H1 (cell line): ENCODE measurements around the gene ZNF524. TPM values are rescaled to one million over a fixed set of nuclear protein-coding genes. Genes with fewer than 3 reads are reported as not detected.

Experiments used
- KDM1A ChIP-seq: fragments of 200-600, 300-600 bp; sonication (generic); IDR thresholded peaks from 2 replicates; pipeline ENCODE4 v1.7.1; 2016; ENCODE audit warnings: mild to moderate bottlenecking, low read length, borderline replicate concordance
- POLR2AphosphoS5 ChIP-seq: IDR thresholded peaks from 2 replicates; pipeline ENCODE4 v1.6.1; 2011; ENCODE audit warnings: low read depth, low read length
- POU5F1 ChIP-seq: IDR thresholded peaks from 2 replicates; pipeline ENCODE4 v1.6.1; 2011; ENCODE audit warnings: low read depth, mild to moderate bottlenecking, low read length, moderate library complexity
- SUZ12 ChIP-seq: fragments of 200-600 bp; sonication (generic); IDR thresholded peaks from 2 replicates; pipeline ENCODE4 v1.6.1; 2012; ENCODE audit warnings: mild to moderate bottlenecking, inconsistent platforms, low read length, moderate library complexity, mixed read lengths
- TCF12 ChIP-seq: IDR thresholded peaks from 2 replicates; pipeline ENCODE4 v1.6.1; 2011; ENCODE audit warnings: low read depth, mild to moderate bottlenecking, low read length
- polyA plus RNA-seq, 7 experiments: library from polyadenylated mRNA; depleted of rRNA in 3 of 7; stranded (reverse) in 5 of 7; unstranded in 2 of 7; fragments of >200 nt in 5 of 7; fragments of 200-250 nt in 2 of 7; gene quantifications; 1 replicate in 5 of 7; 2 replicates in 1 of 7; 4 replicates in 1 of 7; pipeline versions ENCODE4 v1.2.1 to v1.2.3, GENCODE V29; 2011 to 2013; ENCODE audit warnings: missing spikeins in 2 of 7, mixed read lengths in 2 of 7
- total RNA-seq: library from RNA; stranded (reverse); fragmentation: NEBNext Ultra II Directional; extraction: Animal tissue kit (Norgen Biotek cat#: 25700); gene quantifications from 2 replicates; pipeline ENCODE4 v1.2.1, GENCODE V29; 2021
- TF ChIP-seq, protein P1 (sequence below): fragments of 300-600 bp; sonication (generic); IDR thresholded peaks from 2 replicates; pipeline ENCODE4 v1.7.1; 2012; ENCODE audit warnings: low read length, moderate library complexity, mild to moderate bottlenecking, inconsistent platforms; ENCODE audit not compliant: insufficient replicate concordance

ZNF524 gene
- total and polyA plus RNA-seq, 2 of the 8 experiments (the other 6 are each of a cell fraction or from before 2014, with no cell fraction given): 4.4 to 4.7 TPM

DNA sequence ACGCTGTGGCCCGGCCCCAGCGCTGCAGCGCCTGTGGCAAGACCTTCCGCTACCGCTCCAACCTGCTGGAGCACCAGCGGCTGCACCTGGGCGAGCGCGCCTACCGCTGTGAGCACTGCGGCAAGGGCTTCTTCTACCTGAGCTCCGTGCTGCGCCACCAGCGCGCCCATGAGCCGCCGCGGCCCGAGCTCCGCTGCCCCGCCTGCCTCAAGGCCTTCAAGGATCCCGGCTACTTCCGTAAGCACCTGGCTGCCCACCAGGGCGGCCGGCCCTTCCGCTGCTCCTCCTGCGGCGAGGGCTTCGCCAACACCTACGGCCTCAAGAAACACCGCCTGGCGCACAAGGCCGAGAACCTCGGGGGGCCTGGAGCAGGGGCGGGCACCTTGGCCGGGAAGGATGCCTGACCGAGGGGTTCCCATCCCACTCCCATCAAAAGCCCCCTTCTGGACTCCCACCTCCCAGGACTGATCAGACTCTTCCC, 16.3 kb downstream of the ZNF524 start (continued):
- TF ChIP-seq, protein P1, sequence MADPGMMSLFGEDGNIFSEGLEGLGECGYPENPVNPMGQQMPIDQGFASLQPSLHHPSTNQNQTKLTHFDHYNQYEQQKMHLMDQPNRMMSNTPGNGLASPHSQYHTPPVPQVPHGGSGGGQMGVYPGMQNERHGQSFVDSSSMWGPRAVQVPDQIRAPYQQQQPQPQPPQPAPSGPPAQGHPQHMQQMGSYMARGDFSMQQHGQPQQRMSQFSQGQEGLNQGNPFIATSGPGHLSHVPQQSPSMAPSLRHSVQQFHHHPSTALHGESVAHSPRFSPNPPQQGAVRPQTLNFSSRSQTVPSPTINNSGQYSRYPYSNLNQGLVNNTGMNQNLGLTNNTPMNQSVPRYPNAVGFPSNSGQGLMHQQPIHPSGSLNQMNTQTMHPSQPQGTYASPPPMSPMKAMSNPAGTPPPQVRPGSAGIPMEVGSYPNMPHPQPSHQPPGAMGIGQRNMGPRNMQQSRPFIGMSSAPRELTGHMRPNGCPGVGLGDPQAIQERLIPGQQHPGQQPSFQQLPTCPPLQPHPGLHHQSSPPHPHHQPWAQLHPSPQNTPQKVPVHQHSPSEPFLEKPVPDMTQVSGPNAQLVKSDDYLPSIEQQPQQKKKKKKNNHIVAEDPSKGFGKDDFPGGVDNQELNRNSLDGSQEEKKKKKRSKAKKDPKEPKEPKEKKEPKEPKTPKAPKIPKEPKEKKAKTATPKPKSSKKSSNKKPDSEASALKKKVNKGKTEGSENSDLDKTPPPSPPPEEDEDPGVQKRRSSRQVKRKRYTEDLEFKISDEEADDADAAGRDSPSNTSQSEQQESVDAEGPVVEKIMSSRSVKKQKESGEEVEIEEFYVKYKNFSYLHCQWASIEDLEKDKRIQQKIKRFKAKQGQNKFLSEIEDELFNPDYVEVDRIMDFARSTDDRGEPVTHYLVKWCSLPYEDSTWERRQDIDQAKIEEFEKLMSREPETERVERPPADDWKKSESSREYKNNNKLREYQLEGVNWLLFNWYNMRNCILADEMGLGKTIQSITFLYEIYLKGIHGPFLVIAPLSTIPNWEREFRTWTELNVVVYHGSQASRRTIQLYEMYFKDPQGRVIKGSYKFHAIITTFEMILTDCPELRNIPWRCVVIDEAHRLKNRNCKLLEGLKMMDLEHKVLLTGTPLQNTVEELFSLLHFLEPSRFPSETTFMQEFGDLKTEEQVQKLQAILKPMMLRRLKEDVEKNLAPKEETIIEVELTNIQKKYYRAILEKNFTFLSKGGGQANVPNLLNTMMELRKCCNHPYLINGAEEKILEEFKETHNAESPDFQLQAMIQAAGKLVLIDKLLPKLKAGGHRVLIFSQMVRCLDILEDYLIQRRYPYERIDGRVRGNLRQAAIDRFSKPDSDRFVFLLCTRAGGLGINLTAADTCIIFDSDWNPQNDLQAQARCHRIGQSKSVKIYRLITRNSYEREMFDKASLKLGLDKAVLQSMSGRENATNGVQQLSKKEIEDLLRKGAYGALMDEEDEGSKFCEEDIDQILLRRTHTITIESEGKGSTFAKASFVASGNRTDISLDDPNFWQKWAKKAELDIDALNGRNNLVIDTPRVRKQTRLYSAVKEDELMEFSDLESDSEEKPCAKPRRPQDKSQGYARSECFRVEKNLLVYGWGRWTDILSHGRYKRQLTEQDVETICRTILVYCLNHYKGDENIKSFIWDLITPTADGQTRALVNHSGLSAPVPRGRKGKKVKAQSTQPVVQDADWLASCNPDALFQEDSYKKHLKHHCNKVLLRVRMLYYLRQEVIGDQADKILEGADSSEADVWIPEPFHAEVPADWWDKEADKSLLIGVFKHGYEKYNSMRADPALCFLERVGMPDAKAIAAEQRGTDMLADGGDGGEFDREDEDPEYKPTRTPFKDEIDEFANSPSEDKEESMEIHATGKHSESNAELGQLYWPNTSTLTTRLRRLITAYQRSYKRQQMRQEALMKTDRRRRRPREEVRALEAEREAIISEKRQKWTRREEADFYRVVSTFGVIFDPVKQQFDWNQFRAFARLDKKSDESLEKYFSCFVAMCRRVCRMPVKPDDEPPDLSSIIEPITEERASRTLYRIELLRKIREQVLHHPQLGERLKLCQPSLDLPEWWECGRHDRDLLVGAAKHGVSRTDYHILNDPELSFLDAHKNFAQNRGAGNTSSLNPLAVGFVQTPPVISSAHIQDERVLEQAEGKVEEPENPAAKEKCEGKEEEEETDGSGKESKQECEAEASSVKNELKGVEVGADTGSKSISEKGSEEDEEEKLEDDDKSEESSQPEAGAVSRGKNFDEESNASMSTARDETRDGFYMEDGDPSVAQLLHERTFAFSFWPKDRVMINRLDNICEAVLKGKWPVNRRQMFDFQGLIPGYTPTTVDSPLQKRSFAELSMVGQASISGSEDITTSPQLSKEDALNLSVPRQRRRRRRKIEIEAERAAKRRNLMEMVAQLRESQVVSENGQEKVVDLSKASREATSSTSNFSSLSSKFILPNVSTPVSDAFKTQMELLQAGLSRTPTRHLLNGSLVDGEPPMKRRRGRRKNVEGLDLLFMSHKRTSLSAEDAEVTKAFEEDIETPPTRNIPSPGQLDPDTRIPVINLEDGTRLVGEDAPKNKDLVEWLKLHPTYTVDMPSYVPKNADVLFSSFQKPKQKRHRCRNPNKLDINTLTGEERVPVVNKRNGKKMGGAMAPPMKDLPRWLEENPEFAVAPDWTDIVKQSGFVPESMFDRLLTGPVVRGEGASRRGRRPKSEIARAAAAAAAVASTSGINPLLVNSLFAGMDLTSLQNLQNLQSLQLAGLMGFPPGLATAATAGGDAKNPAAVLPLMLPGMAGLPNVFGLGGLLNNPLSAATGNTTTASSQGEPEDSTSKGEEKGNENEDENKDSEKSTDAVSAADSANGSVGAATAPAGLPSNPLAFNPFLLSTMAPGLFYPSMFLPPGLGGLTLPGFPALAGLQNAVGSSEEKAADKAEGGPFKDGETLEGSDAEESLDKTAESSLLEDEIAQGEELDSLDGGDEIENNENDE: no peak
- TF ChIP-seq KDM1A (no peak), POLR2AphosphoS5 (no peak), SUZ12 (no peak), TCF12 (no peak), POU5F1 (no peak)
- TF ChIP-seq, all 59 proteins: peak for 0
